GM12875 (cell line): Measurements from ENCODE around the gene ANKRD65.

Source experiments
- H3K4me3 ChIP-seq: one replicate; pipeline ENCODE4 v1.5.1; 2011; ENCODE audit warnings: low read depth, low read length, control low read depth
- CTCF ChIP-seq: IDR thresholded peaks from 2 replicates; pipeline ENCODE4 v1.5.1; 2011; ENCODE audit warnings: low read depth, mild to moderate bottlenecking, control low read depth, inconsistent platforms, low read length, moderate library complexity, borderline replicate concordance; ENCODE audit not compliant: insufficient read depth

Gene ANKRD65

GRCh38 chr1:1433804-1434130 is 12.7 kb upstream of the ANKRD65 start:
- peak overlapping the region; percentile 10 for H3K4me3 ChIP-seq
- TF ChIP-seq CTCF = no peak

GRCh38 chr1:1432951-1433803 is 12.1 kb upstream of the ANKRD65 start:
- no peak for TF ChIP-seq CTCF
- no peak overlapping the region for H3K4me3 ChIP-seq

- TF ChIP-seq CTCF = no peak
- no peak overlapping the region for H3K4me3 ChIP-seq
Observed at GRCh38 chr1:1432274-1432950, 11.3 kb upstream of the ANKRD65 start.

GRCh38 chr1:1431845-1432273 is 10.8 kb upstream of the ANKRD65 start:
- no peak for TF ChIP-seq CTCF
- H3K4me3 ChIP-seq = no peak overlapping the region

GRCh38 chr1:1430992-1431844 is 10.1 kb upstream of the ANKRD65 start:
- no peak for TF ChIP-seq CTCF
- no peak overlapping the region for H3K4me3 ChIP-seq

GRCh38 chr1:1430114-1430982 is 9.3 kb upstream of the ANKRD65 start:
- no peak for TF ChIP-seq CTCF
- H3K4me3 ChIP-seq = no peak overlapping the region
